Cardiac muscle cell (in vitro differentiated cells and primary cell): ENCODE results near the gene C19orf33. TPM values are rescaled to one million over a fixed set of nuclear protein-coding genes. Genes with fewer than 3 reads are reported as not detected.

ENCODE experiments used
- DNase-seq, 2 donors: peaks; one replicate each; pipeline versions ENCODE4 v3.0.0 to v3.0.0-alpha.2; 2010 to 2017; ENCODE audit warnings: low read depth in 1 of 2, low spot score in 1 of 2
- H3K27ac ChIP-seq: fragments of 200-600 bp; sonication (generic); 2 replicates; pipeline ENCODE4 v1.5.1; 2016
- H3K27me3 ChIP-seq: fragments of 200-600 bp; sonication (generic); 2 replicates; pipeline ENCODE4 v1.6.0; 2016; ENCODE audit warnings: control low read depth
- H3K36me3 ChIP-seq: fragments of 200-600 bp; sonication (generic); 2 replicates; pipeline ENCODE4 v1.5.1; 2016; ENCODE audit warnings: control low read depth
- H3K4me1 ChIP-seq: fragments of 200-600 bp; sonication (generic); 2 replicates; pipeline ENCODE4 v1.8.1; 2017; ENCODE audit warnings: low read depth, mild to moderate bottlenecking, mixed run types
- H3K4me3 ChIP-seq: fragments of 200-600 bp; sonication (generic); 2 replicates; pipeline ENCODE4 v1.5.1; 2016; ENCODE audit warnings: mild to moderate bottlenecking
- H3K9me3 ChIP-seq: fragments of 200-600 bp; sonication (generic); 2 replicates; pipeline ENCODE4 v1.5.1; 2017; ENCODE audit warnings: low read depth, mild to moderate bottlenecking, control low read depth
- polyA plus RNA-seq: library from polyadenylated mRNA; unstranded; fragments of >200 nt; fragmentation: Nextera tagmentation; extraction: Ambion mirVana; gene quantifications from 2 replicates; pipeline ENCODE4 v1.2.1, GENCODE V29; 2016
- total RNA-seq: library from RNA; depleted of rRNA; stranded (reverse); fragments of >200 nt; gene quantifications from 2 replicates; pipeline ENCODE4 v1.2.3, GENCODE V29; 2016
- TF ChIP-seq, protein P1 (sequence below): IDR thresholded peaks from 2 replicates; pipeline ENCODE4 v1.5.1; 2012; ENCODE audit warnings: low read depth, mild to moderate bottlenecking, low read length

C19orf33 gene
- total and polyA plus RNA-seq, 2 experiments from 2014 or later, result 0.77 to 2.7 TPM

DNA sequence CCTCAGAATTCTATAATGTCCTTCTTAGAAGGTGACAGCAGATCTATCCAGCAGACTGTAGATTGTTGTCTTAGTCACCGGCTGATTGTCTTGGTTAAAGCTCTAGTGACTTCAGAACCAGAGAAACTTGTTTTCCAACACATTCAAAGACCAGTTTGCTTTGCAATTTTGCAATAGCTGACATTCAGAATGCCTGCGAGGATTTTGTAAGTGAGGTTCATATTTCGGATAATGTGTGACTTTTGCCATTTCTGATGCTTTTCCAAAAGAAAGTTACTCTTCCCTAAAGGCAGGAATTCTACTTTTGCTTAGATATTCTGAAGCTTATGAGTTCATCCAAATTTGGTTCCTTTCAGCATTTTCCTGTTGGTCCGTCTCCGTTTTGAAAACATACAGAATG lies 26.5 kb upstream of the C19orf33 start:
- H3K36me3 ChIP-seq, result no peaks in the 10 kb centered on the region
- no peak overlapping the region for H3K4me3 ChIP-seq
- DNase-seq, result peak in 1 of 2 donors; percentile 56
- TF ChIP-seq, protein P1, sequence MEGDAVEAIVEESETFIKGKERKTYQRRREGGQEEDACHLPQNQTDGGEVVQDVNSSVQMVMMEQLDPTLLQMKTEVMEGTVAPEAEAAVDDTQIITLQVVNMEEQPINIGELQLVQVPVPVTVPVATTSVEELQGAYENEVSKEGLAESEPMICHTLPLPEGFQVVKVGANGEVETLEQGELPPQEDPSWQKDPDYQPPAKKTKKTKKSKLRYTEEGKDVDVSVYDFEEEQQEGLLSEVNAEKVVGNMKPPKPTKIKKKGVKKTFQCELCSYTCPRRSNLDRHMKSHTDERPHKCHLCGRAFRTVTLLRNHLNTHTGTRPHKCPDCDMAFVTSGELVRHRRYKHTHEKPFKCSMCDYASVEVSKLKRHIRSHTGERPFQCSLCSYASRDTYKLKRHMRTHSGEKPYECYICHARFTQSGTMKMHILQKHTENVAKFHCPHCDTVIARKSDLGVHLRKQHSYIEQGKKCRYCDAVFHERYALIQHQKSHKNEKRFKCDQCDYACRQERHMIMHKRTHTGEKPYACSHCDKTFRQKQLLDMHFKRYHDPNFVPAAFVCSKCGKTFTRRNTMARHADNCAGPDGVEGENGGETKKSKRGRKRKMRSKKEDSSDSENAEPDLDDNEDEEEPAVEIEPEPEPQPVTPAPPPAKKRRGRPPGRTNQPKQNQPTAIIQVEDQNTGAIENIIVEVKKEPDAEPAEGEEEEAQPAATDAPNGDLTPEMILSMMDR, result no peak
- no peaks in the 10 kb centered on the region for H3K9me3 ChIP-seq
- no peaks in the 10 kb centered on the region for H3K27me3 ChIP-seq
- H3K4me1 ChIP-seq, result peaks cover 39% of the 10 kb centered on the region
- peak overlapping the region; percentile 97 for H3K27ac ChIP-seq

DNA sequence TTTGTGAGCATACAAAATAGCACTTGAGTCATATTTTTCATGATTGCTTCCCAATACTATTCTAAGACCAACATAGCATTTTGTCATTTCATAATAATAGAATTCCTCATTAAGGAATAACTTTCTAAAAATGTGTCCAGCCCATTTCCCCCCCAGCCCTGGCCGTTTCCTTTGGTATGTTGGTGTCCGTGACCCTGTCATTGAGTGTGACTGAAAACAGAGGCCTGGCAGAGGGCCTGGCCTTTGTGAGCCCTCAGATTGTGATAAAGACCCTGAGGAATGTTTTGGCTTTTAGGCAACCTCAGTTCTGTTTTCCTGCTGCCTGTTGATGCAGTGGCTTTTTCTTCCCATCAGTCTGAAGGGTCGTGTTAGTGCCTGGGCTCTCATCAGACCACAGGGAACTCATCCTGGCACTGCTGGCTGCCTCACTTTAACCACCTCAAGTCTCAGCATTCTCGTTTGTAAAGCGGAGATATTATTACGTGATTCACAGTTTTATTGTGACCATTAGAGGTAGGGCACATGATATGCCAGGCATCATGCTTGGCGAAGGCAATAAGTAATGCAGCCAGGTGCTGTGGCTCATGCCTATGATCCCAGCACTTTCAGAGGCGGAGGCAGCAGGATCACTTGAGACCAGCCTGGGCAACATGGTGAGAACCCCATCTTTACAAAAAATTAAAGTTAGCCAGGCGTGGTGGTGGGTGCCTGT lies 25.9 kb upstream of the C19orf33 start:
- no peaks in the 10 kb centered on the region for H3K36me3 ChIP-seq
- H3K4me3 ChIP-seq, result no peak overlapping the region
- H3K27ac ChIP-seq, result peak overlapping the region; percentile 97

DNA sequence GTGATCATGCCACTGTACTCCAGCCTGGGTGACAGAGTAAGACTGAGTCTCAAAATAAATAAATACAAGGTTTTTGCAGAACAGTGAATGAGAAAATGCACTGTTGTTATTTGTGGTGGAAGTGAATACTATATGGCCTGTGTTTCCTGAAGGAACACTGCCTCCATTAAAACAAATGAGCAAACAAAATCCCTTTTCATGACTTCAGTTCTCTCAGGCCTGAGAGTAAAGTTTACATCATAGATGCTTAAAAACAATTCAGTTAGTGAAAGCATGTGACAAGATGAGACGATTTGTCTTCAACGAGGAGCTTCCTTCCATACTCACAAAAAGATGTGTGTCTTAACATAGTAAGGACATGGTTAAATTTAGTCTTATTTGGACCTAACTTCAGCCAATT lies 25.3 kb upstream of the C19orf33 start:
- Histone ChIP-seq H3K27ac (peak overlapping the region; percentile 97), H3K4me3 (no peak overlapping the region), H3K4me1 (peaks cover 44% of the 10 kb centered on the region), H3K9me3 (no peaks in the 10 kb centered on the region), H3K36me3 (no peaks in the 10 kb centered on the region), H3K27me3 (no peaks in the 10 kb centered on the region)
- DNase-seq, result no peak
- TF ChIP-seq, protein P1, result no peak

More for the DNA sequence above, 25.9 kb upstream of the C19orf33 start:
- TF ChIP-seq, protein P1, result no peak
- Histone ChIP-seq H3K4me1 (peaks cover 44% of the 10 kb centered on the region), H3K9me3 (no peaks in the 10 kb centered on the region), H3K27me3 (no peaks in the 10 kb centered on the region)
- peak; percentile 86 for DNase-seq

DNA sequence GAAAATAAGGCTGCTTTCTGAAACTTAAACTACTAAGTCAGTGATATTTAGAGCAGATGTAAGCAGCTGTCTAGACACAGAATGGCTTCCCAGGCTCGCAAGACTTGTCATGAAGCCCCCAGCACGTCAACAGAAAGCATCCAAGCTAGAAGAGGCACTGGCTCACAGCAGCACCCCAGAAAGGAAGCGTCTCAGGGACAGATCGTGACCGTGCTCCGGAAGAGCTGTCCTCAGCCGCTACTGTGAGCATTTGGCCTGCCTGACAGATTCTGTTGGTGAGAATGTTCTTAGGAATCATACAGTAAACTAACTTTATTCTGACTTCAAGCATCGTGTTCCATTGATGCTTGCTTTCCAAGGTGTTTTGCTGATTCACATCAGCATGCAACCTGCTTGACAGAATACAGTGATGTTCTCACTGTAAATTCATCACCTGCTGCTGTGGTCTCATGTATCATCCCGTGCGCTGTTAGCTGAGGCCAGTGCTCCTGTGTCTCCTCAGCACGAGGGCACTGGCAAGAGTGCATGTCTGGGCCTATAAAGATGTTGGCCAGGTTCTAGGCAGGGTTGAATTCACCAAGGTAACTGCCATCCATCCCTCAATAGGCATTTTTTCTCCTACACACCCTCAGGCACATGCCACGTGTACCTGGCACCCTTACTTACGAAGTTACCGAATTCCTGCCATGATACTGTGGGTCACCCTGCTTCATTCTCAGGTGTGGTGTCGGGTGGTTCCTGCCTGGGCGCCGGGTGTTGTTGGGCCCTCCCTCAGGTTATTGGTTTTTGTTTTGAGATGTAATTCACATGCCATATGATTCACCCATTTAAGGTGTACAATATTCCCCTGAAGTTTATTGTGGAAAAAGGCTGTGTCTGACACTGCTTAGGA lies 23.8 kb upstream of the C19orf33 start:
- peaks cover 2% of the 10 kb centered on the region for H3K36me3 ChIP-seq
- H3K9me3 ChIP-seq, result no peaks in the 10 kb centered on the region
- peak overlapping the region; percentile 97 for H3K27ac ChIP-seq
- DNase-seq, result no peak
- H3K27me3 ChIP-seq, result no peaks in the 10 kb centered on the region
- TF ChIP-seq, protein P1, result no peak
- no peak overlapping the region for H3K4me3 ChIP-seq
- H3K4me1 ChIP-seq, result peaks cover 41% of the 10 kb centered on the region

DNA sequence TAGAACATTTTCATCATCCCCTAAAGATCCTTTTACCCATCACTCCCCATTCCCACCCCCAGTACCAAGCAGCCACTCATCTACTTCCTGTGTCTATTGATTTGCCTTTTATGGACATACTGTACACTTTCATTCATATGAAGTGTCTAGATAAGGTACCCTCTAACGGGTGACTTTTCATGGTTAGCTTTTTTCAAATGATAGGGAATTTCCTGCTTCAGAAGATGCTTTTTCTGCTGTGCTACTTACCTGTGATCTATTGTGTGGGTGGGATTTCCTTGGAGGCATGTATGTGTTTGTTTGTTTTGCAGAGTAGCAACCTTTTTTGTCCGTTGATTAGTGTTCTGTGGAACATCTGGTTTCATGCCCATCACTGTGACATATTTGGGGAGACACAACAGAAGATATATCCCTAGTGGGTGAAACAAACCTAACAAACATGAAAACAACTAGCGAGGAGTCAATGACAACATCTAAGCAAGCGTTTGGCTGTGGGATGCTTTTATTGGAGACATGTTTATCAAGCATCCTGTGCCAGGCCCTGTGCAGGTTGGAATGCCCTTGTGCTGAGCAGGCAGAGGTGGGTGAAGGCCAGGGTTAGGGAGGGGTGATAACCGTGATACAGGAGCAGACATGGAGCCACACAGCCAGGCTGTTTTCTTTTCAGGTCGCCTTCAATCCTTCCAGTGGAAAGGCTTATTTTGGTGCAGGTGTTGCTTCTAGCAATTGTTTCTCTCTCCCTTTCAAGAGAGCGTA lies 22.1 kb upstream of the C19orf33 start:
- no peaks in the 10 kb centered on the region for H3K9me3 ChIP-seq
- no peak overlapping the region for H3K4me3 ChIP-seq
- H3K27me3 ChIP-seq, result no peaks in the 10 kb centered on the region
- H3K4me1 ChIP-seq, result peaks cover 41% of the 10 kb centered on the region
- H3K27ac ChIP-seq, result peak overlapping the region; percentile 87
- TF ChIP-seq, protein P1, result no peak
- DNase-seq, result no peak
- H3K36me3 ChIP-seq, result peaks cover 4% of the 10 kb centered on the region
